Measurements from ENCODE around the gene HDAC4. TPM values are rescaled to one million over a fixed set of nuclear protein-coding genes. Genes with fewer than 3 reads are reported as not detected.

The HDAC4 gene
- total and polyA plus RNA-seq, 9 of the 15 experiments (the other 6 are each of a cell fraction or from before 2014, with no cell fraction given), result 0.11 to 20.2 (median 4.0) TPM

DNA sequence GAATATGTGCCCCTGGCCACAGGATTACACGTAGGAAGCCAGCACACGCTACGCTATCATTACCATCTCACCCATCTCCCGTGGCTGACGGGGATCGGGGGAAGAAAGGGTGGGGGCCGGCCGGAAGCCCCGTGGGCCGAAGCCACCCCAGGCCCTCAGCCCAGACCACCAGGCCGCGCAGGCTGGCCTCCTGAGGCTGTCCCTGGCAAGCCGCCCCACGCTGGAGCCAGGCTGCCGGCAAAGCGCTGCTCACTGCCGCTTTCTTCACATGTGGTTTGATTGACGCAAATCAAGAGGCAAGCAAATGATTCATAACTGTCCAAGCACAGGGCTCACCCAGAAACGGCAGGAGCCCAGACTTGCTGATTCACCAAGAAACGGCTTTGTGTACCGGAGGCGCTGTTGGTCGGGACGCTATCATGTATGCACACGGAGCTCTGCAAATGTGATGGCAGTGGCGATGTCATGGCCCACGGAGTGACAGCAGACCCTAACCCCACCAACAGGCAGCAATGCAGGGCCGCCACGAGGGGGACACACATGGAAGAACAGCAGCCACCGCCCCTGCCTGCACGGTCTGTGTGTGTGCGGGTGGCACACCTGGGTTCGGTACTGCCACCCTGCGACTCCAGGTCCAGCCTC, 125.7 kb downstream of the HDAC4 start (continued):
- TF ChIP-seq, protein P1, sequence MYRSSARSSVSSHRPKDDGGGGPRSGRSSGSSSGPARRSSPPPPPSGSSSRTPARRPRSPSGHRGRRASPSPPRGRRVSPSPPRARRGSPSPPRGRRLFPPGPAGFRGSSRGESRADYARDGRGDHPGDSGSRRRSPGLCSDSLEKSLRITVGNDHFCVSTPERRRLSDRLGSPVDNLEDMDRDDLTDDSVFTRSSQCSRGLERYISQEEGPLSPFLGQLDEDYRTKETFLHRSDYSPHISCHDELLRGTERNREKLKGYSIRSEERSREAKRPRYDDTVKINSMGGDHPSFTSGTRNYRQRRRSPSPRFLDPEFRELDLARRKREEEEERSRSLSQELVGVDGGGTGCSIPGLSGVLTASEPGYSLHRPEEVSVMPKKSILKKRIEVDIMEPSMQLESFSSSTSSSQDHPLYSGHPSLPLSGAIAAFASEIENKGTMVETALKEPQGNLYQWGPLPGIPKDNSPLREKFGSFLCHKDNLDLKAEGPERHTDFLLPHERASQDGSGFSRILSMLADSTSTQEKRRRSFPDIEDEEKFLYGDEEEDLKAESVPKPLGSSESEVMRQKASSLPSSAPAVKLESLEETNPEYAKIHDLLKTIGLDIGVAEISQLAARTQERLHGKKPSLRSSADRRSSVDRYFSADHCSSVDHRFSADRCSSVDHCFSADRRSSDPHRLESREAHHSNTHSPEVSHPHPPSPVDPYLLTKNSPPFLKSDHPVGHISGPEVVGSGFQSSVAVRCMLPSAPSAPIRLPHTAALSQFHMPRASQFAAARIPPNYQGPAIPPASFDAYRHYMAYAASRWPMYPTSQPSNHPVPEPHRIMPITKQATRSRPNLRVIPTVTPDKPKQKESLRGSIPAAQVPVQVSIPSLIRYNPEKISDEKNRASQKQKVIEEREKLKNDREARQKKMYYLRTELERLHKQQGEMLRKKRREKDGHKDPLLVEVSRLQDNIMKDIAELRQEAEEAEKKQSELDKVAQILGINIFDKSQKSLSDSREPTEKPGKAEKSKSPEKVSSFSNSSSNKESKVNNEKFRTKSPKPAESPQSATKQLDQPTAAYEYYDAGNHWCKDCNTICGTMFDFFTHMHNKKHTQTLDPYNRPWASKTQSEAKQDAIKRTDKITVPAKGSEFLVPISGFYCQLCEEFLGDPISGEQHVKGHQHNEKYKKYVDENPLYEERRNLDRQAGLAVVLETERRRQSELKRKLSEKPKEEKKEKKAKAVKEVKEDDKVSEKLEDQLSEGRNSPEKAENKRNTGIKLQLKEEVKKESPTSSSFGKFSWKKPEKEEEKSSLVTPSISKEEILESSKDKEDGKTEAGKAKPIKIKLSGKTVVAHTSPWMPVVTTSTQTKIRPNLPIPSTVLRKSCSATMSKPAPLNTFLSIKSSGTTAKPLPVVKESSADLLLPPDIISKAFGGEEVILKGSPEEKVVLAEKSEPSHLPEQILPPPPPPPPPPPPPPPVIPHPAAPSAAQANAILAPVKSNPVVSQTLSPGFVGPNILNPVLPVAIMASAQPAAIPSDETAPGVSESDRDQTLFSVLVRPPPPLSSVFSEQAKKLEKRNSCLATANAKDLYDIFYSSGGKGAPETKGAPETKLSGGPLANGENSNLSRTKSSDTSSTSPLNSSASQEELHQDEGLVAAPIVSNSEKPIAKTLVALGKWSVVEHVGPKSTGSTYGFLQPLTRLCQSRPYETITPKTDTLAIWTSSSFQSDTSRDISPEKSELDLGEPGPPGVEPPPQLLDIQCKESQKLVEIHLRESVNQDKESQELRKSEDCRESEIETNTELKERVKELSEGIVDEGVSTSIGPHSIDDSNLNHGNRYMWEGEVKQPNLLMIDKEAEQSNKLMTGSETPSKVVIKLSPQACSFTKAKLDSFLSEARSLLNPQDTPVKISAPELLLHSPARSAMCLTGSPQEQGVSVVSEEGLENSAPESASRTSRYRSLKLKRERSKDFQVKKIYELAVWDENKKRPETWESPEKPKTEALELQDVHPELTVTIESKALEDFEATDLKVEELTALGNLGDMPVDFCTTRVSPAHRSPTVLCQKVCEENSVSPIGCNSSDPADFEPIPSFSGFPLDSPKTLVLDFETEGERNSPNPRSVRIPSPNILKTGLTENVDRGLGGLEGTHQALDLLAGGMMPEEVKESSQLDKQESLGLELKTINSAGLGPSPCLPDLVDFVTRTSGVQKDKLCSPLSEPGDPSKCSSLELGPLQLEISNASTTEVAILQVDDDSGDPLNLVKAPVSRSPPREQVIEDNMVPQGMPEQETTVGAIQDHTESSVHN (IDR thresholded peaks at IDR 0.05; ENCODE audit: borderline replicate concordance in 1 of 2, low read depth in 1 of 2), result no peak
- TF ChIP-seq TAF9B (IDR thresholded peaks at IDR 0.05; ENCODE audit: partially characterized antibody) (peak; percentile 29), RFX5 (IDR thresholded peaks at IDR 0.05; ENCODE audit: low read depth, low read length) (no peak), PHF8 (IDR thresholded peaks at IDR 0.05; ENCODE audit: borderline replicate concordance, low read length) (peak; percentile 39; the same call in 1 of the 2 replicates), ARNT (IDR thresholded peaks at IDR 0.05) (no peak), CC2D1A (IDR thresholded peaks at IDR 0.05) (no peak), GATAD2B (IDR thresholded peaks at IDR 0.05; ENCODE audit: borderline replicate concordance) (no peak), PCBP1 (IDR thresholded peaks at IDR 0.05; ENCODE audit: low read depth, low read length, poor library complexity, severe bottlenecking) (no peak), CHCHD3 (CRISPR knock-in tag; IDR thresholded peaks at IDR 0.05) (no peak), TBL1XR1 (IDR thresholded peaks at IDR 0.05; ENCODE audit: low read length in 2 of 2) (no peak)
- TF ChIP-seq, protein P2, sequence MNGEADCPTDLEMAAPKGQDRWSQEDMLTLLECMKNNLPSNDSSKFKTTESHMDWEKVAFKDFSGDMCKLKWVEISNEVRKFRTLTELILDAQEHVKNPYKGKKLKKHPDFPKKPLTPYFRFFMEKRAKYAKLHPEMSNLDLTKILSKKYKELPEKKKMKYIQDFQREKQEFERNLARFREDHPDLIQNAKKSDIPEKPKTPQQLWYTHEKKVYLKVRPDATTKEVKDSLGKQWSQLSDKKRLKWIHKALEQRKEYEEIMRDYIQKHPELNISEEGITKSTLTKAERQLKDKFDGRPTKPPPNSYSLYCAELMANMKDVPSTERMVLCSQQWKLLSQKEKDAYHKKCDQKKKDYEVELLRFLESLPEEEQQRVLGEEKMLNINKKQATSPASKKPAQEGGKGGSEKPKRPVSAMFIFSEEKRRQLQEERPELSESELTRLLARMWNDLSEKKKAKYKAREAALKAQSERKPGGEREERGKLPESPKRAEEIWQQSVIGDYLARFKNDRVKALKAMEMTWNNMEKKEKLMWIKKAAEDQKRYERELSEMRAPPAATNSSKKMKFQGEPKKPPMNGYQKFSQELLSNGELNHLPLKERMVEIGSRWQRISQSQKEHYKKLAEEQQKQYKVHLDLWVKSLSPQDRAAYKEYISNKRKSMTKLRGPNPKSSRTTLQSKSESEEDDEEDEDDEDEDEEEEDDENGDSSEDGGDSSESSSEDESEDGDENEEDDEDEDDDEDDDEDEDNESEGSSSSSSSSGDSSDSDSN (IDR thresholded peaks at IDR 0.05; ENCODE audit: borderline replicate concordance in 1 of 2, low read depth in 2 of 2, low read length in 2 of 2), result 0 out of 4 replicates have a peak, but pooled peaks of 1 of the 2 experiments have one; percentile 44
- TF ChIP-seq, protein P3, sequence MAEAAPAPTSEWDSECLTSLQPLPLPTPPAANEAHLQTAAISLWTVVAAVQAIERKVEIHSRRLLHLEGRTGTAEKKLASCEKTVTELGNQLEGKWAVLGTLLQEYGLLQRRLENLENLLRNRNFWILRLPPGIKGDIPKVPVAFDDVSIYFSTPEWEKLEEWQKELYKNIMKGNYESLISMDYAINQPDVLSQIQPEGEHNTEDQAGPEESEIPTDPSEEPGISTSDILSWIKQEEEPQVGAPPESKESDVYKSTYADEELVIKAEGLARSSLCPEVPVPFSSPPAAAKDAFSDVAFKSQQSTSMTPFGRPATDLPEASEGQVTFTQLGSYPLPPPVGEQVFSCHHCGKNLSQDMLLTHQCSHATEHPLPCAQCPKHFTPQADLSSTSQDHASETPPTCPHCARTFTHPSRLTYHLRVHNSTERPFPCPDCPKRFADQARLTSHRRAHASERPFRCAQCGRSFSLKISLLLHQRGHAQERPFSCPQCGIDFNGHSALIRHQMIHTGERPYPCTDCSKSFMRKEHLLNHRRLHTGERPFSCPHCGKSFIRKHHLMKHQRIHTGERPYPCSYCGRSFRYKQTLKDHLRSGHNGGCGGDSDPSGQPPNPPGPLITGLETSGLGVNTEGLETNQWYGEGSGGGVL (CRISPR knock-in tag; IDR thresholded peaks at IDR 0.05), result no peak
- TF ChIP-seq, protein P4, sequence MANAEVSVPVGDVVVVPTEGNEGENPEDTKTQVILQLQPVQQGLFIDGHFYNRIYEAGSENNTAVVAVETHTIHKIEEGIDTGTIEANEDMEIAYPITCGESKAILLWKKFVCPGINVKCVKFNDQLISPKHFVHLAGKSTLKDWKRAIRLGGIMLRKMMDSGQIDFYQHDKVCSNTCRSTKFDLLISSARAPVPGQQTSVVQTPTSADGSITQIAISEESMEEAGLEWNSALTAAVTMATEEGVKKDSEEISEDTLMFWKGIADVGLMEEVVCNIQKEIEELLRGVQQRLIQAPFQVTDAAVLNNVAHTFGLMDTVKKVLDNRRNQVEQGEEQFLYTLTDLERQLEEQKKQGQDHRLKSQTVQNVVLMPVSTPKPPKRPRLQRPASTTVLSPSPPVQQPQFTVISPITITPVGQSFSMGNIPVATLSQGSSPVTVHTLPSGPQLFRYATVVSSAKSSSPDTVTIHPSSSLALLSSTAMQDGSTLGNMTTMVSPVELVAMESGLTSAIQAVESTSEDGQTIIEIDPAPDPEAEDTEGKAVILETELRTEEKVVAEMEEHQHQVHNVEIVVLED (CRISPR knock-in tag; IDR thresholded peaks at IDR 0.05), result no peak
